OCI-LY7 (cell line): ENCODE measurements around the gene TMPRSS4. TPM values are rescaled to one million over a fixed set of nuclear protein-coding genes. Genes with fewer than 3 reads are reported as not detected.

Experiments used
- BruUV-seq: library from RNA; stranded (reverse); fragments of 400-500 nt; replicated peaks from 2 replicates; lab custom pipeline; 2021; lab: Mats Ljungman, UMichigan
- CTCF ChIA-PET: fragments of 300-600 bp; sonication (Branson Sonifier 250); formaldehyde crosslinking; loops from one replicate; lab custom pipeline; 2022; ENCODE audit warnings: antibody characterized with exemption; ENCODE audit not compliant: unreplicated experiment; lab: Charles Lee
- POLR2A ChIA-PET: fragments of 300-600 bp; sonication (Branson Sonifier 250); formaldehyde crosslinking; loops from one replicate; lab custom pipeline; 2022; ENCODE audit warnings: antibody characterized with exemption; lab: Charles Lee
- DNase-seq: peaks from one replicate; pipeline ENCODE4 v3.0.0-alpha.2; 2015; ENCODE audit warnings: low spot score
- H2AFZ ChIP-seq: fragments of 200-600 bp; sonication (generic), shearing (Covaris generic); 2 replicates; pipeline ENCODE4 v1.6.1; 2014; ENCODE audit warnings: mild to moderate bottlenecking, antibody characterized with exemption, low read length, moderate library complexity
- H3K27ac ChIP-seq: fragments of 200-600 bp; sonication (generic); 2 replicates; pipeline ENCODE4 v1.5.1; 2014; ENCODE audit warnings: mixed run types, low read depth, mild to moderate bottlenecking, moderate library complexity, low read length, inconsistent platforms; ENCODE audit not compliant: poor library complexity, severe bottlenecking
- H3K36me3 ChIP-seq: fragments of 200-600 bp; sonication (generic); 2 replicates; pipeline ENCODE4 v1.6.1; 2014; ENCODE audit warnings: mild to moderate bottlenecking, antibody characterized with exemption, low read length, moderate library complexity, mixed read lengths; ENCODE audit not compliant: insufficient read depth
- H3K4me1 ChIP-seq: fragments of 200-600 bp; sonication (generic); 2 replicates; pipeline ENCODE4 v1.5.1; 2014; ENCODE audit warnings: mild to moderate bottlenecking, low read length; ENCODE audit not compliant: insufficient read depth, poor library complexity, severe bottlenecking
- H3K4me2 ChIP-seq: fragments of 200-600 bp; sonication (generic); 2 replicates; pipeline ENCODE4 v1.6.1; 2014; ENCODE audit warnings: mild to moderate bottlenecking, low read length
- H3K4me3 ChIP-seq: fragments of 200-600 bp; sonication (generic); 2 replicates; pipeline ENCODE4 v1.5.1; 2014; ENCODE audit warnings: mild to moderate bottlenecking, low read depth, low read length; ENCODE audit not compliant: poor library complexity, severe bottlenecking
- H3K79me2 ChIP-seq: fragments of 200-600 bp; sonication (generic); 2 replicates; pipeline ENCODE4 v1.6.1; 2016; ENCODE audit warnings: low read depth, mild to moderate bottlenecking, low read length, moderate library complexity, mixed read lengths; ENCODE audit not compliant: insufficient read depth
- H3K9me2 ChIP-seq: fragments of 200-600 bp; sonication (generic); 2 replicates; pipeline ENCODE4 v1.6.1; 2016; ENCODE audit warnings: mild to moderate bottlenecking, low read length, mixed read lengths; ENCODE audit not compliant: insufficient read depth
- H3K9me3 ChIP-seq: fragments of 200-600 bp; sonication (generic); 2 replicates; pipeline ENCODE4 v1.6.1; 2014; ENCODE audit warnings: mild to moderate bottlenecking, mixed run types, low read length, mixed read lengths
- H4K20me1 ChIP-seq: fragments of 200-600 bp; sonication (generic); 2 replicates; pipeline ENCODE4 v1.6.1; 2014; ENCODE audit warnings: mild to moderate bottlenecking, antibody characterized with exemption, low read length, moderate library complexity, mixed read lengths; ENCODE audit not compliant: insufficient read depth
- EZH2phosphoT487 ChIP-seq: fragments of 200-600 bp; sonication (generic); IDR thresholded peaks from 2 replicates; pipeline ENCODE4 v1.6.1; 2018; ENCODE audit warnings: low read depth, borderline replicate concordance, mild to moderate bottlenecking, mixed run types, antibody characterized with exemption, low read length, moderate library complexity, mixed read lengths
- intact Hi-C: fragments of 100-400 bp; cut with micrococcal nuclease; formaldehyde crosslinking; loops from one replicate; pipeline ENCODE4 v1.10.0; 2022; ENCODE audit not compliant: unreplicated experiment
- total RNA-seq, 2 experiments: library from RNA; depleted of rRNA in 1 of 2; stranded (reverse); fragments of >200 nt in 1 of 2; shearing (Covaris generic) in 1 of 2; gene quantifications; 2 replicates each; pipeline ENCODE4 v1.2.3, GENCODE V29; 2014 to 2022
- TF ChIP-seq, protein P1 (sequence below): fragments of 200-600 bp; sonication (generic); conservative IDR thresholded peaks from 2 replicates; pipeline ENCODE4 v1.5.1; 2014; ENCODE audit warnings: mild to moderate bottlenecking, antibody characterized with exemption, low read length, moderate library complexity, mixed read lengths

TMPRSS4 gene
- total RNA-seq, 2 experiments from 2014 or later, result 0.03 TPM; not detected in 1

DNA sequence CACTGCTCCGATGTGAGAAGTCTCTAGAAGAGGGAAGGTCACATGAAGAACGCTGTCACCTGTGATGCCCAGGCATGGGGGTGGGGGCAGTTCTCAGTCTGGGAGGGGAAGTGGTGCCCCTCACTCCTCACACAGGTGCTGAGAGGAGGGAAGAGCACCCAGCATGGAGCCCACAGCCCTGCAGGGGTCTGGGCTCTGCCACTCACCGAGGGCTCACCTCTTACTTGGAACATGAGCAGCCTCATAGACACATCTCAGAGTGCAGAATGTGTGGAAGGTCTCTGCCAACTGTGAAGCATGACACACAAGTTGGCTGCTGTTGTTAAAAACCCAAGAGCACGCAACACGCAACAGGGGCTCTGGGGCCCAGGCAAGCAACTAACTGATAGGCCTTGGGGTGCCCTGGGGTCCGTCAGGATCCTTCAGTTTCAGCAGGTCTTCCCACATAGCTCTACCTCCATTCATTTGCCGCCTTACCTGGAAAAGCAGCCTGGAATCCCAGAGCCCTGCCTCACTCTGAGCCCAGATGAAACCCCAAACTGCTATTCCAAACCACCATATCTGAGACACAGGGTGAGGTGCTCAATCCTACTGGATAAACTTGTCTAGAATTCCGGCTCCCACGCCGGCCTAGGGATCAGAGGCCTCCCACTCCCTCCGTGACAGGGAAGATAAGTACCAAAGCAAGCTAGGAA lies 17.5 kb upstream of the TMPRSS4 start:
- Histone ChIP-seq H3K36me3 (no peaks in the 10 kb centered on the region), H3K79me2 (no peaks in the 10 kb centered on the region), H4K20me1 (no peaks in the 10 kb centered on the region), H3K4me1 (no peaks in the 10 kb centered on the region), H3K27ac (no peak overlapping the region), H3K4me3 (no peak overlapping the region), H2AFZ (no peak overlapping the region), H3K9me2 (no peaks in the 10 kb centered on the region), H3K9me3 (no peaks in the 10 kb centered on the region), H3K4me2 (no peak overlapping the region)
- CTCF ChIA-PET, result no interaction called here
- BruUV-seq, result no TSS peak
- no peak for TF ChIP-seq EZH2phosphoT487
- TF ChIP-seq, protein P1, sequence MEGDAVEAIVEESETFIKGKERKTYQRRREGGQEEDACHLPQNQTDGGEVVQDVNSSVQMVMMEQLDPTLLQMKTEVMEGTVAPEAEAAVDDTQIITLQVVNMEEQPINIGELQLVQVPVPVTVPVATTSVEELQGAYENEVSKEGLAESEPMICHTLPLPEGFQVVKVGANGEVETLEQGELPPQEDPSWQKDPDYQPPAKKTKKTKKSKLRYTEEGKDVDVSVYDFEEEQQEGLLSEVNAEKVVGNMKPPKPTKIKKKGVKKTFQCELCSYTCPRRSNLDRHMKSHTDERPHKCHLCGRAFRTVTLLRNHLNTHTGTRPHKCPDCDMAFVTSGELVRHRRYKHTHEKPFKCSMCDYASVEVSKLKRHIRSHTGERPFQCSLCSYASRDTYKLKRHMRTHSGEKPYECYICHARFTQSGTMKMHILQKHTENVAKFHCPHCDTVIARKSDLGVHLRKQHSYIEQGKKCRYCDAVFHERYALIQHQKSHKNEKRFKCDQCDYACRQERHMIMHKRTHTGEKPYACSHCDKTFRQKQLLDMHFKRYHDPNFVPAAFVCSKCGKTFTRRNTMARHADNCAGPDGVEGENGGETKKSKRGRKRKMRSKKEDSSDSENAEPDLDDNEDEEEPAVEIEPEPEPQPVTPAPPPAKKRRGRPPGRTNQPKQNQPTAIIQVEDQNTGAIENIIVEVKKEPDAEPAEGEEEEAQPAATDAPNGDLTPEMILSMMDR, result no peak
- POLR2A ChIA-PET, result no interaction called here
- intact Hi-C loops, result no loop called here
- no peak for DNase-seq

DNA sequence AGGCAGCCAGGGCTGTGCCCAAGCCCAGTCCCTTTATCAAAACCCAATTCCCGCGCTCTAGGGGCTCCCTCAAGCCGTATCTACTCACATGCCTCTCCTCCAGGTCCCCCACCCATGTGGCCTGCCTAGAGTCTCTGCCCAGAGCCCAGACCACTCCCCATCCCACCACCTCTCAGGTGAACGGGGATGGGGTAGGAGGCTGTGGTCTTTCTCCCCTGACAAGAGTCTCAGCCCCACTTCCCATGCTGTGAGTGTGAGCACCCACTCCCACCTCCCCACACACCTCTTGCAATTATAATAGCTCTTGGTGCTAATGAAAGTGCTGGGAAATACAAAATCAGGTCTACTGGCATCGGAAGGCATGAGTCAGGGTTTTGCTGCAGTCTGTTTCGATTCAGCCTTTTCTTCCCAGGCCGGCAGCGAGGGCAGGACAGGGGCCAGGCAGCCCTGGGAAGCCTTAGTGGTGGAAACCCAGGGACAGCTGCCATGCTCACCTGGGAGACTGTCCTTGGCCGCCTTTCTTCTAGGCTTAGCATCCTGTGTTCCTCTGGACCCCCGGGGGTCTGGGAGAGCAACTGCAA lies 16.7 kb upstream of the TMPRSS4 start:
- no peak for TF ChIP-seq EZH2phosphoT487
- TF ChIP-seq, protein P1, result no peak
- DNase-seq, result no peak
- no peaks in the 10 kb centered on the region for H3K9me2 ChIP-seq
- H3K36me3 ChIP-seq, result no peaks in the 10 kb centered on the region
- no peaks in the 10 kb centered on the region for H3K9me3 ChIP-seq
- POLR2A ChIA-PET, result no interaction called here
- no peak overlapping the region for H3K4me2 ChIP-seq
- CTCF ChIA-PET, result no interaction called here
- no TSS peak for BruUV-seq
- H3K27ac ChIP-seq, result no peak overlapping the region
- no peaks in the 10 kb centered on the region for H4K20me1 ChIP-seq
- H3K4me3 ChIP-seq, result no peak overlapping the region
- intact Hi-C loops, result no loop called here
- H3K4me1 ChIP-seq, result no peaks in the 10 kb centered on the region
- H3K79me2 ChIP-seq, result no peaks in the 10 kb centered on the region
- H2AFZ ChIP-seq, result no peak overlapping the region

GRCh38 chr11:118060869-118061268 lies 16.0 kb upstream of the TMPRSS4 start:
- Histone ChIP-seq H3K36me3 (no peaks in the 10 kb centered on the region), H3K79me2 (no peaks in the 10 kb centered on the region), H2AFZ (no peak overlapping the region), H3K4me3 (no peak overlapping the region), H4K20me1 (no peaks in the 10 kb centered on the region), H3K9me2 (no peaks in the 10 kb centered on the region), H3K4me1 (no peaks in the 10 kb centered on the region), H3K9me3 (no peaks in the 10 kb centered on the region), H3K4me2 (no peak overlapping the region), H3K27ac (no peak overlapping the region)
- TF ChIP-seq, protein P1, result no peak
- no peak for TF ChIP-seq EZH2phosphoT487
- intact Hi-C loops, result no loop called here
- ChIA-PET CTCF (no interaction called here), POLR2A (interaction anchor here (1.2 kb wide), 1 partner anchor 22 kb away, joined by 3 read pairs; no protein-coding TSS in a partner anchor)
- DNase-seq, result no peak
- BruUV-seq, result no TSS peak
